H1 (cell line): ENCODE measurements around the gene GSTT2. TPM values are rescaled to one million over a fixed set of nuclear protein-coding genes. Genes with fewer than 3 reads are reported as not detected.

Experiments used
- CTCF ChIA-PET: fragments of 300-600 bp; sonication (Branson Sonifier 250); formaldehyde crosslinking; loops from one replicate; lab custom pipeline; 2021; ENCODE audit not compliant: partially characterized antibody; lab: Charles Lee
- POLR2A ChIA-PET: fragments of 300-600 bp; sonication (Branson Sonifier 250); formaldehyde crosslinking; loops from one replicate; lab custom pipeline; 2021; ENCODE audit warnings: inconsistent platforms; ENCODE audit not compliant: partially characterized antibody; lab: Charles Lee
- DNase-seq, 2 experiments: peaks; one replicate each; pipeline versions ENCODE4 v3.0.0 to v3.0.0-alpha.2; 2010 to 2022; ENCODE audit warnings: low spot score in 2 of 2, low read depth in 1 of 2, mixed read lengths in 1 of 2
- FAIRE-seq: peaks from 2 replicates; lab custom pipeline; 2011; peaks lifted over from hg19 to GRCh38; lab: Jason Lieb, UNC
- H2AFZ ChIP-seq: 2 replicates; pipeline ENCODE4 v1.8.1; 2012; ENCODE audit warnings: low read length, inconsistent platforms
- H2AK5ac ChIP-seq: 2 replicates; pipeline ENCODE4 v1.6.1; 2013; ENCODE audit warnings: low read depth, low read length
- H2BK120ac ChIP-seq: replicated peaks from 2 replicates; pipeline ENCODE3; 2013; ENCODE audit warnings: low read depth, low read length, inconsistent platforms
- H2BK12ac ChIP-seq: 2 replicates; pipeline ENCODE4 v1.6.1; 2013; ENCODE audit warnings: low read depth, low read length
- H2BK15ac ChIP-seq: 2 replicates; pipeline ENCODE4 v1.6.1; 2013; ENCODE audit warnings: low read length
- H2BK20ac ChIP-seq: 2 replicates; pipeline ENCODE4 v1.6.1; 2013; ENCODE audit warnings: low read length
- H2BK5ac ChIP-seq: 2 replicates; pipeline ENCODE4 v1.6.1; 2013; ENCODE audit warnings: low read depth, low read length
- H3K14ac ChIP-seq: 2 replicates; pipeline ENCODE4 v1.6.1; 2013; ENCODE audit warnings: inconsistent platforms; ENCODE audit not compliant: insufficient read length
- H3K18ac ChIP-seq: 2 replicates; pipeline ENCODE4 v1.6.1; 2013; ENCODE audit warnings: low read length; ENCODE audit errors: extremely low read depth
- H3K23ac ChIP-seq: 2 replicates; pipeline ENCODE4 v1.6.1; 2013; ENCODE audit warnings: inconsistent platforms; ENCODE audit not compliant: insufficient read length
- H3K23me2 ChIP-seq: 2 replicates; pipeline ENCODE4 v1.6.1; 2013; ENCODE audit warnings: low read depth, low read length
- H3K27ac ChIP-seq: 2 replicates; pipeline ENCODE4 v1.6.1; 2011; ENCODE audit warnings: low read depth, low read length, inconsistent platforms
- H3K27me3 ChIP-seq, 4 experiments: replicated peaks in 1 of 4; 1 replicate in 1 of 4; 2 replicates in 3 of 4; pipeline versions ENCODE4 v1.6.1 to v1.8.1; 2011 to 2013; ENCODE audit warnings: low read length in 3 of 4, mild to moderate bottlenecking in 3 of 4, inconsistent platforms in 2 of 4, mixed read lengths in 2 of 4, moderate library complexity in 1 of 4; ENCODE audit not compliant: control insufficient read depth in 3 of 4, insufficient read depth in 3 of 4; ENCODE audit errors: extremely low read depth in 1 of 4
- H3K36me3 ChIP-seq, 4 experiments: 2 replicates each; pipeline versions ENCODE4 v1.6.1 to v1.8.1; 2011 to 2013; ENCODE audit warnings: mild to moderate bottlenecking in 4 of 4, low read length in 3 of 4, moderate library complexity in 2 of 4, control low read depth in 1 of 4, inconsistent platforms in 1 of 4; ENCODE audit not compliant: insufficient read depth in 4 of 4, control insufficient read depth in 2 of 4
- H3K4ac ChIP-seq: replicated peaks from 2 replicates; pipeline ENCODE3; 2013; ENCODE audit warnings: low read length, low read depth, mixed read lengths, inconsistent platforms; ENCODE audit not compliant: insufficient read length
- H3K4me1 ChIP-seq, 4 experiments: replicated peaks in 1 of 4; 1 replicate in 1 of 4; 2 replicates in 3 of 4; pipeline versions ENCODE4 v1.6.1 to v1.8.1; 2011 to 2013; ENCODE audit warnings: low read length in 3 of 4, inconsistent platforms in 2 of 4, mixed read lengths in 1 of 4; ENCODE audit not compliant: insufficient read depth in 4 of 4, control insufficient read depth in 3 of 4
- H3K4me2 ChIP-seq, 2 experiments: 2 replicates each; pipeline versions ENCODE4 v1.6.1 to v1.8.1; 2011 to 2013; ENCODE audit warnings: low read depth in 2 of 2, low read length in 2 of 2, control low read depth in 1 of 2, inconsistent platforms in 1 of 2, mild to moderate bottlenecking in 1 of 2; ENCODE audit not compliant: insufficient read depth in 1 of 2
- H3K4me3 ChIP-seq, 4 experiments: fragments of 200-600, 300-600 bp in 1 of 4; sonication (generic), shearing (Covaris generic), sonication (Bioruptor Twin) in 1 of 4; 2 replicates each; pipeline versions ENCODE4 v1.5.1 to v1.8.1; 2011 to 2016; ENCODE audit warnings: low read length in 4 of 4, low read depth in 3 of 4, control low read depth in 2 of 4, inconsistent platforms in 2 of 4, mild to moderate bottlenecking in 2 of 4, mixed read lengths in 1 of 4, moderate library complexity in 1 of 4; ENCODE audit not compliant: insufficient read depth in 2 of 4; ENCODE audit errors: extremely low read depth in 1 of 4
- H3K56ac ChIP-seq: replicated peaks from 2 replicates; pipeline ENCODE3; 2013; ENCODE audit warnings: low read depth, mild to moderate bottlenecking, mixed read lengths, low read length, inconsistent platforms; ENCODE audit not compliant: insufficient read length
- H3K79me1 ChIP-seq: 2 replicates; pipeline ENCODE4 v1.6.1; 2013; ENCODE audit warnings: low read depth, low read length, control low read depth
- H3K79me2 ChIP-seq, 2 experiments: 2 replicates each; pipeline versions ENCODE4 v1.6.1 to v1.8.1; 2012 to 2013; ENCODE audit warnings: low read length in 2 of 2, mild to moderate bottlenecking in 2 of 2, inconsistent platforms in 1 of 2; ENCODE audit not compliant: insufficient read depth in 2 of 2, control insufficient read depth in 1 of 2
- H3K9ac ChIP-seq, 4 experiments: replicated peaks in 1 of 4; 1 replicate in 1 of 4; 2 replicates in 3 of 4; pipeline versions ENCODE4 v1.6.1 to v1.8.1; 2011 to 2013; ENCODE audit warnings: low read depth in 3 of 4, low read length in 3 of 4, control low read depth in 2 of 4, mild to moderate bottlenecking in 2 of 4, moderate library complexity in 2 of 4, inconsistent platforms in 1 of 4; ENCODE audit errors: extremely low read depth in 1 of 4
- H3K9me3 ChIP-seq, 2 experiments: 2 replicates each; pipeline versions ENCODE4 v1.6.1 to v1.8.1; 2012 to 2013; ENCODE audit warnings: mild to moderate bottlenecking in 2 of 2, moderate library complexity in 2 of 2, control low read depth in 1 of 2, inconsistent platforms in 1 of 2, low read depth in 1 of 2, low read length in 1 of 2, mixed read lengths in 1 of 2; ENCODE audit not compliant: insufficient read depth in 2 of 2
- H4K20me1 ChIP-seq, 2 experiments: replicated peaks in 1 of 2; 2 replicates each; pipeline versions ENCODE3 to v1.8.1; 2011 to 2013; ENCODE audit warnings: inconsistent platforms in 2 of 2, low read length in 2 of 2, mild to moderate bottlenecking in 1 of 2; ENCODE audit not compliant: insufficient read depth in 2 of 2, control insufficient read depth in 1 of 2
- H4K5ac ChIP-seq: 2 replicates; pipeline ENCODE4 v1.6.1; 2013; ENCODE audit warnings: low read length, low read depth, mixed read lengths, inconsistent platforms; ENCODE audit not compliant: insufficient read length
- H4K8ac ChIP-seq: 2 replicates; pipeline ENCODE4 v1.8.0; 2013; ENCODE audit warnings: mild to moderate bottlenecking, moderate library complexity, low read length, inconsistent platforms; ENCODE audit not compliant: insufficient read depth; ENCODE audit errors: extremely low read depth
- H4K91ac ChIP-seq: replicated peaks from 2 replicates; pipeline ENCODE3; 2013; ENCODE audit warnings: low read length, mixed read lengths, inconsistent platforms; ENCODE audit not compliant: insufficient read length
- CTBP2 ChIP-seq: IDR thresholded peaks from 2 replicates; pipeline ENCODE4 v1.7.0; 2011; ENCODE audit warnings: borderline replicate concordance, mild to moderate bottlenecking, moderate library complexity, mixed read lengths, low read length; ENCODE audit not compliant: insufficient read depth, insufficient read length
- EP300 ChIP-seq, 2 experiments: IDR thresholded peaks; 1 replicate in 1 of 2; 2 replicates in 1 of 2; pipeline ENCODE4 v1.6.1; 2011 to 2012; ENCODE audit warnings: low read depth in 2 of 2, low read length in 2 of 2, mild to moderate bottlenecking in 2 of 2, borderline replicate concordance in 1 of 2, inconsistent platforms in 1 of 2, moderate library complexity in 1 of 2
- GABPA ChIP-seq: IDR thresholded peaks from 2 replicates; pipeline ENCODE4 v1.6.1; 2011; ENCODE audit warnings: mild to moderate bottlenecking, low read length, moderate library complexity, borderline replicate concordance; ENCODE audit not compliant: insufficient read depth
- HDAC6 ChIP-seq: IDR thresholded peaks from one replicate; pipeline ENCODE4 v1.7.1; 2012; ENCODE audit warnings: low read depth, mild to moderate bottlenecking, inconsistent platforms, low read length, moderate library complexity
- JUND ChIP-seq: IDR thresholded peaks from 2 replicates; pipeline ENCODE4 v1.6.1; 2011; ENCODE audit warnings: mild to moderate bottlenecking, improper control_type of control experiment, low read length
- KDM1A ChIP-seq: fragments of 200-600, 300-600 bp; sonication (generic); IDR thresholded peaks from 2 replicates; pipeline ENCODE4 v1.7.1; 2016; ENCODE audit warnings: mild to moderate bottlenecking, low read length, borderline replicate concordance
- KDM4A ChIP-seq: IDR thresholded peaks from one replicate; pipeline ENCODE4 v1.7.1; 2012; ENCODE audit warnings: low read depth, mild to moderate bottlenecking, moderate library complexity, low read length, inconsistent platforms; ENCODE audit not compliant: severe bottlenecking
- RBBP5 ChIP-seq: IDR thresholded peaks from 2 replicates; pipeline ENCODE4 v1.7.1; 2012; ENCODE audit warnings: low read depth, mild to moderate bottlenecking, inconsistent platforms, low read length, moderate library complexity, borderline replicate concordance
- SIRT6 ChIP-seq: IDR thresholded peaks from one replicate; pipeline ENCODE4 v1.7.1; 2012; ENCODE audit warnings: low read length, inconsistent platforms
- SUZ12 ChIP-seq: fragments of 200-600 bp; sonication (generic); IDR thresholded peaks from 2 replicates; pipeline ENCODE4 v1.6.1; 2012; ENCODE audit warnings: mild to moderate bottlenecking, inconsistent platforms, low read length, moderate library complexity, mixed read lengths
- USF2 ChIP-seq: IDR thresholded peaks from 2 replicates; pipeline ENCODE4 v1.6.1; 2011; ENCODE audit warnings: low read length, improper control_type of control experiment
- WGBS, 2 experiments: shearing (Covaris generic) in 1 of 2; methylation state at CpG; one replicate each; pipeline versions ENCODE4 v1.1.6 to v1.1.7; 2013 to 2015; ENCODE audit warnings: low lambda C conversion rate in 2 of 2, mixed read lengths in 2 of 2, inconsistent platforms in 1 of 2, low coverage in 1 of 2, missing lambda C conversion rate in 1 of 2; ENCODE audit not compliant: insufficient replicate concordance in 2 of 2, insufficient coverage in 1 of 2, insufficient read length in 1 of 2; ENCODE audit errors: extremely low coverage in 1 of 2, missing lambda C conversion rate in 1 of 2; 5-methylcytosine and 5-hydroxymethylcytosine counted together
- polyA plus RNA-seq, 7 experiments: library from polyadenylated mRNA; depleted of rRNA in 3 of 7; stranded (reverse) in 5 of 7; unstranded in 2 of 7; fragments of >200 nt in 5 of 7; fragments of 200-250 nt in 2 of 7; gene quantifications; 1 replicate in 5 of 7; 2 replicates in 1 of 7; 4 replicates in 1 of 7; pipeline versions ENCODE4 v1.2.1 to v1.2.3, GENCODE V29; 2011 to 2013; ENCODE audit warnings: missing spikeins in 2 of 7, mixed read lengths in 2 of 7
- total RNA-seq: library from RNA; stranded (reverse); fragmentation: NEBNext Ultra II Directional; extraction: Animal tissue kit (Norgen Biotek cat#: 25700); gene quantifications from 2 replicates; pipeline ENCODE4 v1.2.1, GENCODE V29; 2021

Gene GSTT2
- total and polyA plus RNA-seq, 2 of the 8 experiments (the other 6 are each of a cell fraction or from before 2014, with no cell fraction given) = 1.1 to 1.5 TPM

GRCh38 chr22:24016156-24016555 is 36.2 kb downstream of the GSTT2 start:
- H3K4me3 ChIP-seq = no peak overlapping the region
- no peak overlapping the region for H2BK20ac ChIP-seq
- no peak overlapping the region for H3K14ac ChIP-seq
- no peak overlapping the region for H3K23ac ChIP-seq
- H2AFZ ChIP-seq = no peak overlapping the region
- no peak overlapping the region for H3K4ac ChIP-seq
- H3K18ac ChIP-seq = no peak overlapping the region
- DNase-seq (no peak), FAIRE-seq (no peak)
- H4K8ac ChIP-seq = no peak overlapping the region
- no peak overlapping the region for H4K91ac ChIP-seq
- no peak overlapping the region for H2BK5ac ChIP-seq
- H3K23me2 ChIP-seq = peaks cover 5% of the 10 kb centered on the region; the same call in 1 of the 2 replicates
- no peaks in the 10 kb centered on the region for H3K9me3 ChIP-seq
- no peak overlapping the region for H2AK5ac ChIP-seq
- WGBS, 2 experiments = 93% methylated on average over 1 of the region's 1 CpG; no CpG with 5 or more reads in 1 of the 2 experiments
- H4K5ac ChIP-seq = no peak overlapping the region
- no peaks in the 10 kb centered on the region for H3K36me3 ChIP-seq
- H3K79me1 ChIP-seq = peaks cover 4% of the 10 kb centered on the region
- H3K79me2 ChIP-seq = peaks cover 0 to 66% of the 10 kb centered on the region in 2 experiments; a peak in 2 of 4 replicates
- no peak overlapping the region for H3K27ac ChIP-seq
- POLR2A ChIA-PET = no interaction called here
- CTCF ChIA-PET = interaction anchor here (1.2 to 1.4 kb wide), 2 partner anchors 10 to 26 kb away, joined by 3 read pairs; no protein-coding TSS in a partner anchor
- no peaks in the 10 kb centered on the region for H4K20me1 ChIP-seq
- no peaks in the 10 kb centered on the region for H3K27me3 ChIP-seq
- H2BK15ac ChIP-seq = no peak overlapping the region
- no peak overlapping the region for H3K9ac ChIP-seq
- no peak overlapping the region for H2BK12ac ChIP-seq
- peaks cover 0 to 3% (median 2%) of the 10 kb centered on the region in 4 experiments; a peak in 3 of 7 replicates for H3K4me1 ChIP-seq
- no peak overlapping the region for H2BK120ac ChIP-seq
- no peak overlapping the region for H3K56ac ChIP-seq
- H3K4me2 ChIP-seq = no peak overlapping the region
- TF ChIP-seq RBBP5 = no peak
- no peak for TF ChIP-seq EP300 (IDR thresholded peaks at IDR 0.05; ENCODE audit: borderline replicate concordance in 1 of 2, low read depth in 2 of 2, low read length in 2 of 2)
- no peak for TF ChIP-seq SUZ12
- TF ChIP-seq JUND = no peak
- TF ChIP-seq HDAC6 = no peak
- TF ChIP-seq SIRT6 = no peak
- no peak for TF ChIP-seq KDM1A
- no peak for TF ChIP-seq CTBP2
- TF ChIP-seq GABPA = no peak
- TF ChIP-seq KDM4A = no peak
- no peak for TF ChIP-seq USF2
